ENCODE results near the gene HOXA7.

DNA sequence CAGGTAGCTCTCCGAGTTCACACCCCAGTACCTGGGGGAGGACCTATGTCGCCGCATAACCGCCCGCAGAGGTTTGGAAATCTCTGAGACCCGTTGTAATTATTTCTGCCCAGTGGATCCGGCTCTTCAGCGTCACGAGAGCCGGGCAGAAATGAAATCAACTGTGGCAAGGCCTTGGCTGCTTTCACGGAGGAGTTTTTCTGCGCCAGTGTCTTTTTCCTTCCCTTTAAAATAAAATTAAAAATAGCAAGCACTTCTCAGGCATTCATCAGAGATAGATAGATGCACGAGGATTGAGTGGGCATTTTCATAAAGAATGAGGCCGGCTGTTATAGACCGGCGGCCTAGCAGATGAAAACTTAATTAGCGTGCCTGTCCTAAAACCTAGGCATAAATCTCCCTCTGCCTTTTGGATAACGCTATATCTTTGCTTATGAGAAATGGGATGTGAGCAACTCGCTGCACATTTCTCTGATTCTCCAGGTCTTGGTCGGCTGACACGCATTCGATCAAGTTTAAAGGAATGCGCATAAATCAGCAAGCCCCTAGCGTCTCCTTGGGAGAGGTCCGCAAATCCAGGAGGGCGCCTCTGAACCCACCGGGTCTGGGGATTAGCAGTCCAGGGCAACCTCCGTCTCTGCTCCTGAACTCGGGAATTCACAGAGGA, 37.0 kb upstream of the HOXA7 start:
- TF ChIP-seq, protein P1, sequence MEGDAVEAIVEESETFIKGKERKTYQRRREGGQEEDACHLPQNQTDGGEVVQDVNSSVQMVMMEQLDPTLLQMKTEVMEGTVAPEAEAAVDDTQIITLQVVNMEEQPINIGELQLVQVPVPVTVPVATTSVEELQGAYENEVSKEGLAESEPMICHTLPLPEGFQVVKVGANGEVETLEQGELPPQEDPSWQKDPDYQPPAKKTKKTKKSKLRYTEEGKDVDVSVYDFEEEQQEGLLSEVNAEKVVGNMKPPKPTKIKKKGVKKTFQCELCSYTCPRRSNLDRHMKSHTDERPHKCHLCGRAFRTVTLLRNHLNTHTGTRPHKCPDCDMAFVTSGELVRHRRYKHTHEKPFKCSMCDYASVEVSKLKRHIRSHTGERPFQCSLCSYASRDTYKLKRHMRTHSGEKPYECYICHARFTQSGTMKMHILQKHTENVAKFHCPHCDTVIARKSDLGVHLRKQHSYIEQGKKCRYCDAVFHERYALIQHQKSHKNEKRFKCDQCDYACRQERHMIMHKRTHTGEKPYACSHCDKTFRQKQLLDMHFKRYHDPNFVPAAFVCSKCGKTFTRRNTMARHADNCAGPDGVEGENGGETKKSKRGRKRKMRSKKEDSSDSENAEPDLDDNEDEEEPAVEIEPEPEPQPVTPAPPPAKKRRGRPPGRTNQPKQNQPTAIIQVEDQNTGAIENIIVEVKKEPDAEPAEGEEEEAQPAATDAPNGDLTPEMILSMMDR (IDR thresholded peaks at IDR 0.05; ENCODE audit: borderline replicate concordance, extremely low read depth, low read length, poor library complexity, severe bottlenecking): no peak
- no peak for TF ChIP-seq EZH2 (IDR thresholded peaks at IDR 0.05; ENCODE audit: borderline replicate concordance, low read depth, low read length, severe bottlenecking)
